ENCODE measurements around the gene FAM53A.

Gene FAM53A

GRCh38 chr4:1727117-1728031, 43.3 kb upstream of the FAM53A start:
- H3K4me1 ChIP-seq (ENCODE audit: control insufficient read depth in 1 of 2, insufficient read depth in 1 of 2, low read depth in 1 of 2, low read length in 1 of 2), result peaks cover 72 to 76% of the 10 kb centered on the region in 2 experiments
- no peaks in the 10 kb centered on the region for H3K9me3 ChIP-seq
- H3K4me3 ChIP-seq (ENCODE audit: low read depth in 1 of 2, low read length in 1 of 2), result peak overlapping the region; percentile 57 to 82
- H3K27me3 ChIP-seq, result no peaks in the 10 kb centered on the region
- peak overlapping the region; percentile 98 for H3K27ac ChIP-seq
- peaks cover 56% of the 10 kb centered on the region for H3K36me3 ChIP-seq
- TF ChIP-seq, protein P1, sequence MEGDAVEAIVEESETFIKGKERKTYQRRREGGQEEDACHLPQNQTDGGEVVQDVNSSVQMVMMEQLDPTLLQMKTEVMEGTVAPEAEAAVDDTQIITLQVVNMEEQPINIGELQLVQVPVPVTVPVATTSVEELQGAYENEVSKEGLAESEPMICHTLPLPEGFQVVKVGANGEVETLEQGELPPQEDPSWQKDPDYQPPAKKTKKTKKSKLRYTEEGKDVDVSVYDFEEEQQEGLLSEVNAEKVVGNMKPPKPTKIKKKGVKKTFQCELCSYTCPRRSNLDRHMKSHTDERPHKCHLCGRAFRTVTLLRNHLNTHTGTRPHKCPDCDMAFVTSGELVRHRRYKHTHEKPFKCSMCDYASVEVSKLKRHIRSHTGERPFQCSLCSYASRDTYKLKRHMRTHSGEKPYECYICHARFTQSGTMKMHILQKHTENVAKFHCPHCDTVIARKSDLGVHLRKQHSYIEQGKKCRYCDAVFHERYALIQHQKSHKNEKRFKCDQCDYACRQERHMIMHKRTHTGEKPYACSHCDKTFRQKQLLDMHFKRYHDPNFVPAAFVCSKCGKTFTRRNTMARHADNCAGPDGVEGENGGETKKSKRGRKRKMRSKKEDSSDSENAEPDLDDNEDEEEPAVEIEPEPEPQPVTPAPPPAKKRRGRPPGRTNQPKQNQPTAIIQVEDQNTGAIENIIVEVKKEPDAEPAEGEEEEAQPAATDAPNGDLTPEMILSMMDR (IDR thresholded peaks at IDR 0.05), result no peak

GRCh38 chr4:1726146-1726934, 42.2 kb upstream of the FAM53A start:
- Histone ChIP-seq H3K27ac (peak overlapping the region; percentile 98), H3K36me3 (peaks cover 46% of the 10 kb centered on the region), H3K4me3 (ENCODE audit: low read depth in 1 of 2, low read length in 1 of 2) (peak overlapping the region; percentile 82 to 90), H3K9me3 (no peaks in the 10 kb centered on the region), H3K4me1 (ENCODE audit: control insufficient read depth in 1 of 2, insufficient read depth in 1 of 2, low read depth in 1 of 2, low read length in 1 of 2) (peaks cover 82 to 84% of the 10 kb centered on the region in 2 experiments), H3K27me3 (no peaks in the 10 kb centered on the region)
- TF ChIP-seq, protein P1 (IDR thresholded peaks at IDR 0.05), result peak; percentile 99

- no peaks in the 10 kb centered on the region for H3K9me3 ChIP-seq
- H3K36me3 ChIP-seq, result peaks cover 38% of the 10 kb centered on the region
- no peaks in the 10 kb centered on the region for H3K27me3 ChIP-seq
- H3K27ac ChIP-seq, result peak overlapping the region; percentile 98
- TF ChIP-seq, protein P1 (IDR thresholded peaks at IDR 0.05), result no peak
- H3K4me3 ChIP-seq (ENCODE audit: low read depth in 1 of 2, low read length in 1 of 2), result peak overlapping the region; percentile 82 to 90
- peaks cover 85% of the 10 kb centered on the region in 2 experiments for H3K4me1 ChIP-seq (ENCODE audit: control insufficient read depth in 1 of 2, insufficient read depth in 1 of 2, low read depth in 1 of 2, low read length in 1 of 2)
Observed at GRCh38 chr4:1725521-1725920, 41.4 kb upstream of the FAM53A start.

DNA sequence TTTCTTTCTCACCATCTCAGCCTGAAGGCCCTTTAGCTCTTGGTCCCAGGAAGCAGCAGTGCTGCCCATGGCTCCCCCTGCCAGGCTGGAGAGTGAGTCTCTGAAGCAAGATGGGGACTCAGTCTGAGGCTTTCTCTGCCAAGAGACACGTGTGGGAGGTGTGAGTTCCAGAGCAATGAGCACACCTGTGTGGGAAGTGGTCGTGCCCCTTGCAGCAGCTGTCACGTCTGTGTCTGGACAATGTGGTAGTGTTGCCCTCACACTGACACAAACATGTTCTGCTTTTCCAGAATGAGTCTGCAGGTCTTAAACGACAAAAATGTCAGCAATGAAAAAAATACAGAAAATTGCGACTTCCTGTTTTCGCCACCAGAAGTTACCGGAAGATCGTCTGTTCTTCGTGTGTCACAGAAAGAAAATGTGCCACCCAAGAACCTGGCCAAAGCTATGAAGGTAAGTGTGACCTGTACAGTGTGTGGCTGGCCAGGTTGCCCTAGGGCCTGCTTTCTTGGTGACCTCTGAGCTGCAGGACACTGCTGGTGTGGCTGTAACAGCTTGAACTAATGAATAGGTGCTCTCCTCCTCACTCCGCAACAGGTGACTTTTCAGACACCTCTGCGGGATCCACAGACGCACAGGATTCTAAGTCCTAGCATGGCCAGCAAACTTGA, 39.2 kb upstream of the FAM53A start:
- Histone ChIP-seq H3K27me3 (no peaks in the 10 kb centered on the region), H3K27ac (peak overlapping the region; percentile 98), H3K9me3 (no peaks in the 10 kb centered on the region), H3K4me3 (ENCODE audit: low read depth in 1 of 2, low read length in 1 of 2) (peak overlapping the region; percentile 82 to 90), H3K4me1 (ENCODE audit: control insufficient read depth in 1 of 2, insufficient read depth in 1 of 2, low read depth in 1 of 2, low read length in 1 of 2) (peaks cover 85 to 88% of the 10 kb centered on the region in 2 experiments), H3K36me3 (peaks cover 17% of the 10 kb centered on the region)
- TF ChIP-seq, protein P1 (IDR thresholded peaks at IDR 0.05), result no peak

DNA sequence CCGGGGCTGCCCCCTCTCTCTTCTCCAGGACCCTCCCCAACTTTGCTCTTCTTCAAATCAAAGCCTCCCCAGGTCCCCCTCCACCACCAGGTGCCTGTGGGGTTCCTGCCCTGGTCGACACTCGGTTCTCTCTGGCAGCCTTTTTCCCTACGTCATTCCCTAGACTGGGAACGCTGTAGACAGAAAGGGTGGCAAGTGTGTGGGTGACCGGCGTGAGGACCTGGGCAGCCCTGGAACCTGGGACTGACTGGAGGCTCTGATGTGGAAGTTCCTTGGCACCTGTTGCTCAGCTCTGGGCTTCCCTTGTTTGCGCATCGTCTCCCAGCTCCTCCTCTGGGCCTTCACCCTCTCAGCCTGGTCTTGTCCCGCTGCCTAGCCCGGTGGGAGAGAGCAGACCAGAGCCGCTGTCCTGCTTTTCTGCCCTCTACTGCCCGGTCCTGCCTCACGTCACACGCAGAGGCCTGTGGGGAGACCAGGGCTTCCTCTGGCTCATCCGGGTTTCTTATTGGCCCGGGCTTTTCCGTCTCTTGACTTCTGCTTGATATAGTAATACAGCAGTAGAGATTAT, 38.5 kb upstream of the FAM53A start:
- no peaks in the 10 kb centered on the region for H3K9me3 ChIP-seq
- peak overlapping the region; percentile 98 for H3K27ac ChIP-seq
- peak overlapping the region; percentile 82 to 90 for H3K4me3 ChIP-seq (ENCODE audit: low read depth in 1 of 2, low read length in 1 of 2)
- H3K36me3 ChIP-seq, result peaks cover 18% of the 10 kb centered on the region
- H3K27me3 ChIP-seq, result no peaks in the 10 kb centered on the region
- TF ChIP-seq, protein P1 (IDR thresholded peaks at IDR 0.05), result no peak
- peaks cover 79 to 85% of the 10 kb centered on the region in 2 experiments for H3K4me1 ChIP-seq (ENCODE audit: control insufficient read depth in 1 of 2, insufficient read depth in 1 of 2, low read depth in 1 of 2, low read length in 1 of 2)
